Liver (tissue), 9 donors: ENCODE results near the gene PIEZO1. TPM values are rescaled to one million over a fixed set of nuclear protein-coding genes. Genes with fewer than 3 reads are reported as not detected.

Experiments
- DNase-seq: peaks from one replicate; pipeline ENCODE4 v3.0.0-alpha.2; 2017; ENCODE audit warnings: low spot score
- H3K27ac ChIP-seq, 2 donors: one replicate each; pipeline ENCODE4 v1.7.0; 2013; ENCODE audit warnings: inconsistent platforms in 2 of 2, low read length in 2 of 2, control low read depth in 1 of 2, low read depth in 1 of 2, mild to moderate bottlenecking in 1 of 2
- H3K27me3 ChIP-seq, 4 donors: one replicate each; pipeline versions ENCODE4 v1.6.1 to v1.7.0; 2013; ENCODE audit warnings: low read length in 3 of 4, inconsistent platforms in 1 of 4, mild to moderate bottlenecking in 1 of 4, moderate library complexity in 1 of 4; ENCODE audit not compliant: control insufficient read depth in 4 of 4, insufficient read depth in 4 of 4
- H3K36me3 ChIP-seq, 4 donors: one replicate each; pipeline versions ENCODE4 v1.6.1 to v1.7.0; 2013; ENCODE audit warnings: low read length in 3 of 4, mild to moderate bottlenecking in 3 of 4, low read depth in 1 of 4, moderate library complexity in 1 of 4; ENCODE audit not compliant: control insufficient read depth in 4 of 4, insufficient read depth in 3 of 4
- H3K4me1 ChIP-seq, 4 donors: one replicate each; pipeline versions ENCODE4 v1.6.1 to v1.7.0; 2013; ENCODE audit warnings: low read length in 3 of 4, mild to moderate bottlenecking in 3 of 4, moderate library complexity in 1 of 4; ENCODE audit not compliant: control insufficient read depth in 4 of 4, insufficient read depth in 4 of 4
- H3K4me3 ChIP-seq, 3 donors: one replicate each; pipeline versions ENCODE4 v1.6.1 to v1.7.0; 2013; ENCODE audit warnings: low read length in 3 of 3, control low read depth in 1 of 3, low read depth in 1 of 3, mild to moderate bottlenecking in 1 of 3
- H3K9ac ChIP-seq, 2 donors: one replicate each; pipeline ENCODE4 v1.7.0; 2013; ENCODE audit warnings: low read length in 2 of 2, mild to moderate bottlenecking in 2 of 2, moderate library complexity in 2 of 2, control low read depth in 1 of 2, low read depth in 1 of 2
- H3K9me3 ChIP-seq, 4 donors: one replicate each; pipeline versions ENCODE4 v1.6.1 to v1.7.0; 2013; ENCODE audit warnings: low read length in 3 of 4; ENCODE audit not compliant: control insufficient read depth in 4 of 4
- ATF3 ChIP-seq: IDR thresholded peaks from 2 replicates; pipeline ENCODE4 v1.6.1; 2016; ENCODE audit warnings: antibody characterized with exemption
- CTCF ChIP-seq: fragments of 150-350 bp; IDR thresholded peaks from 2 replicates; pipeline ENCODE4 v1.5.1; 2017; ENCODE audit warnings: improper control_type of control experiment, low read depth, low read length; ENCODE audit not compliant: missing input control
- EGR1 ChIP-seq, 2 donors: IDR thresholded peaks; 2 replicates each; pipeline ENCODE4 v1.6.1; 2016 to 2018; ENCODE audit warnings: antibody characterized with exemption in 2 of 2, low read depth in 2 of 2
- GABPA ChIP-seq, 2 donors: IDR thresholded peaks in 1 of 2; conservative IDR thresholded peaks in 1 of 2; 2 replicates each; pipeline ENCODE4 v1.6.1; 2016; ENCODE audit warnings: antibody characterized with exemption in 2 of 2, mild to moderate bottlenecking in 1 of 2, moderate library complexity in 1 of 2
- HNF4A ChIP-seq, 2 donors: conservative IDR thresholded peaks; 2 replicates each; pipeline ENCODE4 v1.6.1; 2016; ENCODE audit warnings: antibody characterized with exemption in 2 of 2, mild to moderate bottlenecking in 2 of 2
- HNF4G ChIP-seq: IDR thresholded peaks from 2 replicates; pipeline ENCODE4 v1.6.1; 2016; ENCODE audit warnings: antibody characterized with exemption
- JUND ChIP-seq, 2 donors: IDR thresholded peaks; 2 replicates each; pipeline ENCODE4 v1.6.1; 2016; ENCODE audit warnings: antibody characterized with exemption in 2 of 2
- NR2F2 ChIP-seq: IDR thresholded peaks from 2 replicates; pipeline ENCODE4 v1.6.1; 2016; ENCODE audit warnings: antibody characterized with exemption
- RAD21 ChIP-seq, 2 donors: IDR thresholded peaks; 2 replicates each; pipeline ENCODE4 v1.6.1; 2016; ENCODE audit warnings: antibody characterized with exemption in 2 of 2, mild to moderate bottlenecking in 2 of 2
- REST ChIP-seq: IDR thresholded peaks from 2 replicates; pipeline ENCODE4 v1.6.1; 2016; ENCODE audit warnings: antibody characterized with exemption, mild to moderate bottlenecking
- RXRA ChIP-seq, 2 donors: IDR thresholded peaks; 2 replicates each; pipeline ENCODE4 v1.6.1; 2017 to 2018; ENCODE audit warnings: antibody characterized with exemption in 2 of 2, mild to moderate bottlenecking in 1 of 2
- SP1 ChIP-seq: IDR thresholded peaks from 2 replicates; pipeline ENCODE4 v1.6.1; 2018; ENCODE audit warnings: antibody characterized with exemption, mild to moderate bottlenecking
- TAF1 ChIP-seq: conservative IDR thresholded peaks from 2 replicates; pipeline ENCODE4 v1.6.1; 2016; ENCODE audit warnings: antibody characterized with exemption, mild to moderate bottlenecking
- YY1 ChIP-seq: IDR thresholded peaks from 2 replicates; pipeline ENCODE4 v1.6.1; 2016; ENCODE audit warnings: antibody characterized with exemption, mild to moderate bottlenecking
- ZBTB33 ChIP-seq: IDR thresholded peaks from 2 replicates; pipeline ENCODE4 v1.6.1; 2016; ENCODE audit warnings: antibody characterized with exemption
- WGBS: extraction: QIAGEN DNeasy Blood & Tissue Kit; methylation state at CpG from one replicate; pipeline ENCODE4 v1.1.7; 2013; 5-methylcytosine and 5-hydroxymethylcytosine counted together
- polyA plus RNA-seq, 2 donors: library from polyadenylated mRNA; stranded (reverse) in 1 of 2; unstranded in 1 of 2; fragments of 200-250 nt in 1 of 2; fragments of >200 nt in 1 of 2; fragmentation: Nextera tagmentation in 1 of 2; extraction: Ambion mirVana in 1 of 2; gene quantifications; one replicate each; pipeline versions ENCODE4 v1.2.1 to v1.2.3, GENCODE V29; 2013 to 2015
- total RNA-seq, 2 donors: library from RNA; depleted of rRNA; stranded (reverse); fragments of >200 nt; gene quantifications; one replicate each; pipeline ENCODE4 v1.2.3, GENCODE V29; 2014
- donor health status: healthy.
- donor health status: healthy.
- donor health status: healthy.
- donor health status: healthy.
- donor health status: healthy.

PIEZO1 gene
- total and polyA plus RNA-seq, 4 donors: 15.3 to 74.7 (median 59.2) TPM

GRCh38 chr16:88759245-88759975 lies 25.6 kb downstream of the PIEZO1 start:
- DNase-seq: peak; percentile 60
- Histone ChIP-seq H3K9ac (no peak overlapping the region), H3K4me3 (no peak overlapping the region), H3K27ac (peak overlapping the region; percentile 58 to 83), H3K27me3 (no peaks in the 10 kb centered on the region), H3K4me1 (peaks cover 35 to 59% (median 52%) of the 10 kb centered on the region in 4 donors), H3K9me3 (no peaks in the 10 kb centered on the region), H3K36me3 (peaks cover 0 to 3% (median 0%) of the 10 kb centered on the region in 4 donors)
- WGBS: 32% methylated on average over 26 of the region's 26 CpGs
- TF ChIP-seq RAD21 (IDR thresholded peaks at IDR 0.05): peak; percentile 71 to 85
- peak; percentile 87 for TF ChIP-seq NR2F2
- no peak for TF ChIP-seq JUND (IDR thresholded peaks at IDR 0.05)
- peak in 1 of 2 donors; percentile 45 for TF ChIP-seq GABPA (IDR thresholded peaks at IDR 0.05 in 1 of 2, conservative IDR thresholded peaks at IDR 0.05 in 1 of 2)
- TF ChIP-seq HNF4A (conservative IDR thresholded peaks at IDR 0.05): peak; percentile 79 to 83
- peak; percentile 77 for TF ChIP-seq SP1
- peak; percentile 63 for TF ChIP-seq REST
- no peak for TF ChIP-seq ZBTB33
- peak; percentile 19 for TF ChIP-seq HNF4G
- TF ChIP-seq RXRA (IDR thresholded peaks at IDR 0.05): peak; percentile 82 to 91
- TF ChIP-seq TAF1: no peak
- TF ChIP-seq CTCF: peak; percentile 35

- H3K4me3 ChIP-seq: no peak overlapping the region
- peak overlapping the region; percentile 58 to 83 for H3K27ac ChIP-seq
- H3K4me1 ChIP-seq: peaks cover 34 to 56% (median 50%) of the 10 kb centered on the region in 4 donors
- H3K9ac ChIP-seq: no peak overlapping the region
- H3K36me3 ChIP-seq: peaks cover 0 to 3% (median 0%) of the 10 kb centered on the region in 4 donors
- DNase-seq: no peak
- H3K27me3 ChIP-seq: no peaks in the 10 kb centered on the region
- WGBS: 59% methylated on average over 6 of the region's 6 CpGs
- no peaks in the 10 kb centered on the region for H3K9me3 ChIP-seq
- TF ChIP-seq ZBTB33 (no peak), CTCF (no peak), HNF4G (no peak), ATF3 (no peak), TAF1 (no peak), RXRA (IDR thresholded peaks at IDR 0.05) (no peak), JUND (IDR thresholded peaks at IDR 0.05) (no peak), YY1 (no peak), EGR1 (IDR thresholded peaks at IDR 0.05; ENCODE audit: low read depth in 2 of 2) (no peak), HNF4A (conservative IDR thresholded peaks at IDR 0.05) (no peak)
Observed at GRCh38 chr16:88758944-88759244, 26.1 kb downstream of the PIEZO1 start.
